HEK293T (cell line): Measurements from ENCODE around the gene ZMAT5.
"Not testable (repeated sequence)": the region's sequence is repeated elsewhere in the genome, so short reads cannot be mapped to it uniquely, and the experiment has no call there.

Experiments used
- CTCF ChIA-PET: fragments of 350-600 bp; formaldehyde crosslinking; extraction: SDS; loops from one replicate; lab custom pipeline; 2021; ENCODE audit warnings: antibody characterized with exemption, inconsistent platforms; lab: Yijun Ruan, JAX
- POLR2A ChIA-PET: fragments of 350-600 bp; formaldehyde crosslinking; extraction: SDS; loops from one replicate; lab custom pipeline; 2020; ENCODE audit warnings: antibody characterized with exemption, inconsistent platforms; lab: Yijun Ruan, JAX
- DNase-seq: peaks from one replicate; pipeline ENCODE4 v3.0.0; 2012; ENCODE audit warnings: mixed read lengths; ENCODE audit errors: extremely low spot score
- ARNT ChIP-seq: fragments of 450-650 bp; IDR thresholded peaks from 2 replicates; pipeline ENCODE4 v1.6.1; 2017; ENCODE audit warnings: mild to moderate bottlenecking
- BHLHE40 ChIP-seq: fragments of 450-650 bp; IDR thresholded peaks from 2 replicates; pipeline ENCODE4 v1.6.1; 2016; ENCODE audit warnings: mild to moderate bottlenecking, moderate library complexity, borderline replicate concordance
- CTBP1 ChIP-seq: fragments of 450-650 bp; IDR thresholded peaks from 2 replicates; pipeline ENCODE4 v1.6.1; 2016; ENCODE audit warnings: borderline replicate concordance
- ELF4 ChIP-seq: fragments of 450-650 bp; IDR thresholded peaks from 2 replicates; pipeline ENCODE4 v1.6.1; 2017; ENCODE audit warnings: antibody characterized with exemption
- FOXA1 ChIP-seq: fragments of 450-650 bp; IDR thresholded peaks from 2 replicates; pipeline ENCODE4 v1.6.1; 2016; ENCODE audit warnings: mild to moderate bottlenecking
- FOXK2 ChIP-seq: fragments of 450-650 bp; IDR thresholded peaks from 2 replicates; pipeline ENCODE4 v1.6.1; 2016; ENCODE audit warnings: mild to moderate bottlenecking
- FOXM1 ChIP-seq: fragments of 450-650 bp; IDR thresholded peaks from 2 replicates; pipeline ENCODE4 v1.6.1; 2017; ENCODE audit warnings: mild to moderate bottlenecking, borderline replicate concordance
- HDGF ChIP-seq: fragments of 450-650 bp; IDR thresholded peaks from 2 replicates; pipeline ENCODE4 v1.6.1; 2017; ENCODE audit warnings: antibody characterized with exemption, borderline replicate concordance
- L3MBTL2 ChIP-seq: fragments of 450-650 bp; conservative IDR thresholded peaks from 2 replicates; pipeline ENCODE4 v1.6.1; 2016; ENCODE audit warnings: mild to moderate bottlenecking
- LEF1 ChIP-seq: fragments of 450-650 bp; IDR thresholded peaks from 2 replicates; pipeline ENCODE4 v1.6.1; 2017; ENCODE audit warnings: mild to moderate bottlenecking, borderline replicate concordance
- NFRKB ChIP-seq: fragments of 450-650 bp; IDR thresholded peaks from 2 replicates; pipeline ENCODE4 v1.6.1; 2016; ENCODE audit warnings: mild to moderate bottlenecking, moderate library complexity
- PKNOX1 ChIP-seq: fragments of 450-650 bp; IDR thresholded peaks from 2 replicates; pipeline ENCODE4 v1.6.1; 2016
- SP1 ChIP-seq: fragments of 450-650 bp; IDR thresholded peaks from 2 replicates; pipeline ENCODE4 v1.6.1; 2017
- SUZ12 ChIP-seq: fragments of 450-650 bp; IDR thresholded peaks from 2 replicates; pipeline ENCODE4 v1.6.1; 2016; ENCODE audit warnings: mild to moderate bottlenecking
- TARDBP ChIP-seq: fragments of 450-650 bp; IDR thresholded peaks from 2 replicates; pipeline ENCODE4 v1.6.1; 2016
- ZNF384 ChIP-seq: fragments of 450-650 bp; IDR thresholded peaks from 2 replicates; pipeline ENCODE4 v1.6.1; 2016

ZMAT5 gene

DNA sequence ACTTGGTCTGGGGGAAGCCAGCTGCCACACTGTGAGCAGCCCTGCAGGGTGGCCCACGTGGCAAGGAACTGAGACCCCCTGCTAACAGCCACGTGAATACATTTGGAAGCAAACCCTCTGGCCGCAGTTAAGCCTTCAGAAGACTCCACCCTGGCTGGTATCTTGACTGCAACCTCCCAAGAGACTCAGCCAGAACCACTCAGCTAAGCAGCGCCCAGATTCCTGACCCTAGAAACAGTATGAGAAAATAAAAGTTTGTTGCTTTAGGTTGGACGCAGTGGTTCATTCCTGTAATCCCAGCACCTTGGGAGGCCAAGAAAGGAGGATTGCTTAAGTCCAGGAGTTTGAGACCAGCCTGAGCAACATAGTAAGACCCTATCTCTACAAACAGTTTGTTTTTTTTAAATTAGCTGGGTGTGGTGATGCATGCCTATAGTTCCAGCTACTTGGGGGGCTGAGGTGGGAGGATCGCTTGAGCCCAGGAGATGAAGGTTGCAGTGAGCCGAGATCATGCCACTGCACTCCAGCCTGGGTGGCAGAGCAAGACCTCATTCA, 8.7 kb downstream of the ZMAT5 start:
- POLR2A ChIA-PET, result interaction anchor here (4.2 kb wide), 1 partner anchor 8 kb away, joined by 16 read pairs; the partner anchor contains the start of genes UQCR10 and ZMAT5
- CTCF ChIA-PET, result no interaction called here
- TF ChIP-seq TARDBP (no peak), HDGF (no peak), L3MBTL2 (no peak), SUZ12 (no peak), FOXK2 (no peak), NFRKB (no peak), FOXM1 (no peak), ZNF384 (no peak), CTBP1 (no peak), BHLHE40 (no peak), ELF4 (no peak), FOXA1 (no peak), LEF1 (no peak)
- DNase-seq, result no peak

DNA sequence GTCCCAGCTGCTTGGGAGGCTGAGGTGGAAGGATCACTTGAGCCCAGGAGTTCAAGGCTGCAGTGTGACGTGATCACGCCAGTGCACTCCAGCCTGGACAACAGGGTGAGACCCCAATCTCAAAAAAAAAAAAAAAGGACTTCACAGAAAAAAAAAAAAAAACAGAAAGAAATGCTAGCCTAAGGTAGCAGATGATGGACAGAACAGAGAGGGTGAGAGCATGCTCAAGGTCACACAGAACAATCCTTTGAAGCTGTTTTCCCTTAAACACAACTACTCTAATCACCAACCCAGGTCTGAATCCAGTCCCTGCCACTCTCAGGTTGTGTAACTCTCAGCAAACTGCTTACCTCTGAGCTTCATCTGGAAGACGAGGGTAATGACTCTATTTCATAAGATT, 9.7 kb downstream of the ZMAT5 start:
- DNase-seq, result no peak
- ChIA-PET POLR2A (interaction anchor here (0.6 to 4.2 kb wide), 2 partner anchors 9 to 14 kb away, joined by 3 to 16 read pairs; partner anchors contain the start of genes UQCR10 and ZMAT5), CTCF (no interaction called here)
- TF ChIP-seq FOXK2 (no peak), SP1 (no peak), ZNF384 (peak; percentile 60), ARNT (no peak)

DNA sequence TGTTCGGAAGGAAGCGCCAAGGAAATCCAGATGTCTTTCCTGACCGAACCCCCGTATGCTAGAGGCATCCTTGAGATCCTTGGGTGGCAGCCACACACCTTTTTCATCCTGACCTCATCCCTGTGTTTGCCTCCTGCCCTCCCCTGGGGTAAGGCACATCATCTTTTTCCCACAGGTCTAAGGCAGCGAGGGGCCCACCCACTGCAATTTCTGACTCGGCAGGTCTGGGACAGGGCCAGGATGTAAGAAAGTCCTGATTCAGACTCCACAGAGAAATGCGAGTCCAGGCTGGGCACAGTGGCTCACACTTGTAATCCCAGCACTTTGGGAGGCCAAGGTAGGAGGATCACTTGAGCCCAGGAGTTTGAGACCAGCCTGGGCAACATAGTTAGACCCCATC, 10.5 kb downstream of the ZMAT5 start:
- DNase-seq, result no peak
- TF ChIP-seq TARDBP (no peak), ZNF384 (no peak), FOXK2 (no peak), FOXA1 (no peak), NFRKB (no peak), HDGF (no peak), SP1 (no peak), L3MBTL2 (no peak), ELF4 (no peak), BHLHE40 (no peak), ARNT (no peak), LEF1 (no peak), CTBP1 (no peak), PKNOX1 (no peak), SUZ12 (no peak), FOXM1 (no peak)
- ChIA-PET POLR2A (interaction anchor here (4.2 kb wide), 1 partner anchor 10 kb away, joined by 16 read pairs; the partner anchor contains the start of genes UQCR10 and ZMAT5), CTCF (no interaction called here)

GRCh38 chr22:29755889-29756288, 10.9 kb downstream of the ZMAT5 start:
- TF ChIP-seq FOXK2 (no peak), ZNF384 (no peak), FOXA1 (no peak), CTBP1 (no peak), FOXM1 (no peak), ELF4 (no peak), BHLHE40 (no peak), SUZ12 (no peak), PKNOX1 (no peak), HDGF (no peak), NFRKB (no peak), ARNT (no peak)
- ChIA-PET POLR2A (interaction anchor here (4.2 kb wide), 1 partner anchor 11 kb away, joined by 16 read pairs; the partner anchor contains the start of genes UQCR10 and ZMAT5), CTCF (no interaction called here)
- no peak for DNase-seq

- not testable (repeated sequence) for DNase-seq
- ChIA-PET CTCF (interaction anchor here (0.6 kb wide), 1 partner anchor 527 kb away, joined by 3 read pairs; no protein-coding TSS in a partner anchor), POLR2A (interaction anchor here (4.2 kb wide), 1 partner anchor 12 kb away, joined by 16 read pairs; the partner anchor contains the start of genes UQCR10 and ZMAT5)
Observed at GRCh38 chr22:29754658-29755395, 12.0 kb downstream of the ZMAT5 start.

- no peak for DNase-seq
- ChIA-PET CTCF (interaction anchor here (0.6 kb wide), 1 partner anchor 528 kb away, joined by 3 read pairs; no protein-coding TSS in a partner anchor), POLR2A (interaction anchor here (1.4 to 4.2 kb wide), 2 partner anchors 12 to 13 kb away, joined by 4 to 16 read pairs; partner anchors contain the start of genes UQCR10 and ZMAT5)
- TF ChIP-seq FOXK2 (no peak), SUZ12 (no peak), TARDBP (no peak), ARNT (no peak), L3MBTL2 (no peak), PKNOX1 (no peak), FOXA1 (no peak), BHLHE40 (no peak), CTBP1 (no peak), HDGF (no peak), ELF4 (no peak)
Observed at GRCh38 chr22:29753808-29754657, 12.8 kb downstream of the ZMAT5 start.
